Activated CD4-positive, alpha-beta memory T cell treated with anti-CD3 and anti-CD28 coated beads, Interleukin-2, amount 10 ng/mL, durations not matched to agents 7 days and 5 days (primary cell): Measurements from ENCODE around the gene MUTYH. TPM values are rescaled to one million over a fixed set of nuclear protein-coding genes. Genes with fewer than 3 reads are reported as not detected.

Experiments
- CTCF ChIA-PET: fragments of 350-600 bp; sonication (Branson Sonifier 250); formaldehyde crosslinking; loops from one replicate; lab custom pipeline; 2021; ENCODE audit warnings: antibody characterized with exemption, inconsistent platforms; lab: Charles Lee
- POLR2A ChIA-PET: fragments of 350-600 bp; sonication (Branson Sonifier 250); formaldehyde crosslinking; loops from one replicate; lab custom pipeline; 2021; ENCODE audit warnings: antibody characterized with exemption; lab: Charles Lee
- DNase-seq: peaks from one replicate; pipeline ENCODE4 v3.0.0-alpha.2; 2020
- H3K27ac Mint-ChIP-seq: one replicate; pipeline ENCODE4 v1.8.0; 2021; ENCODE audit warnings: mild to moderate bottlenecking, mixed read lengths
- H3K27me3 Mint-ChIP-seq: one replicate; pipeline ENCODE4 v1.8.0; 2021; ENCODE audit warnings: mixed read lengths
- H3K36me3 Mint-ChIP-seq: one replicate; pipeline ENCODE4 v1.8.0; 2021; ENCODE audit warnings: low read depth, mixed read lengths
- H3K4me1 Mint-ChIP-seq: one replicate; pipeline ENCODE4 v1.8.0; 2021; ENCODE audit warnings: mixed read lengths
- H3K4me3 Mint-ChIP-seq: one replicate; pipeline ENCODE4 v1.8.0; 2021; ENCODE audit warnings: mild to moderate bottlenecking, mixed read lengths
- H3K9me3 Mint-ChIP-seq: one replicate; pipeline ENCODE4 v1.8.0; 2021; ENCODE audit warnings: mixed read lengths
- total RNA-seq, 2 experiments: library from RNA; stranded (reverse); gene quantifications; one replicate each; pipeline ENCODE4 v1.2.3, GENCODE V29; 2021

MUTYH gene
- total RNA-seq, 2 experiments from 2014 or later = 37.2 to 39.2 TPM

- POLR2A ChIA-PET = interaction anchor here (0.6 to 5.8 kb wide), 6 partner anchors 20 to 585 kb away, joined by 3 to 112 read pairs (median 12); partner anchors contain the start of genes HECTD3, HPDL, MUTYH and RNU5D-1
- Mint-ChIP-seq H3K36me3 (no peaks in the 10 kb centered on the region), H3K4me3 (no peak overlapping the region), H3K4me1 (peaks cover 41% of the 10 kb centered on the region), H3K9me3 (no peaks in the 10 kb centered on the region), H3K27me3 (peaks cover 2% of the 10 kb centered on the region), H3K27ac (peak overlapping the region; percentile 63)
- peak; percentile 45 for DNase-seq
- CTCF ChIA-PET = interaction anchor here (1.4 to 11.5 kb wide), 5 partner anchors 15 to 291 kb away, joined by 3 to 331 read pairs (median 4); partner anchors contain the start of genes HECTD3, PRDX1, TESK2 and UROD
These were observed 33.9 kb downstream of the MUTYH start for GRCh38 chr1:45306319-45306718.

- ChIA-PET POLR2A (interaction anchor here (0.8 to 5.8 kb wide), 6 partner anchors 21 to 583 kb away, joined by 3 to 112 read pairs (median 12); partner anchors contain the start of genes CCDC163, HECTD3, HPDL and MMACHC), CTCF (interaction anchor here (1.0 to 11.5 kb wide), 6 partner anchors 22 to 290 kb away, joined by 3 to 331 read pairs (median 4); partner anchors contain the start of genes HECTD3, HPDL, MUTYH and TESK2)
- Mint-ChIP-seq H3K4me3 (peak overlapping the region; percentile 43), H3K27ac (peak overlapping the region; percentile 86), H3K36me3 (no peaks in the 10 kb centered on the region), H3K27me3 (no peaks in the 10 kb centered on the region), H3K4me1 (peaks cover 44% of the 10 kb centered on the region), H3K9me3 (no peaks in the 10 kb centered on the region)
- DNase-seq = no peak
These were observed 35.0 kb downstream of the MUTYH start for GRCh38 chr1:45305231-45305630.

GRCh38 chr1:45304311-45305081, 35.7 kb downstream of the MUTYH start:
- DNase-seq = no peak
- Mint-ChIP-seq H3K27me3 (no peaks in the 10 kb centered on the region), H3K36me3 (no peaks in the 10 kb centered on the region), H3K4me1 (peaks cover 44% of the 10 kb centered on the region), H3K27ac (peak overlapping the region; percentile 86), H3K4me3 (peak overlapping the region; percentile 83), H3K9me3 (no peaks in the 10 kb centered on the region)
- ChIA-PET CTCF (interaction anchor here (1.1 to 11.5 kb wide), 9 partner anchors 10 to 511 kb away, joined by 3 to 331 read pairs (median 5); partner anchors contain the start of genes HECTD3, HPDL, TESK2 and TOE1), POLR2A (interaction anchor here (0.8 to 5.8 kb wide), 17 partner anchors 22 to 583 kb away, joined by 3 to 112 read pairs (median 7); partner anchors contain the start of genes CCDC163, EIF2B3, HECTD3 and HPDL)

- POLR2A ChIA-PET = interaction anchor here (0.7 to 5.8 kb wide), 27 partner anchors 17 to 584 kb away, joined by 3 to 112 read pairs (median 7); partner anchors contain the start of genes BTBD19, CCDC163, EIF2B3 and HECTD3
- CTCF ChIA-PET = interaction anchor here (0.6 to 11.5 kb wide), 43 partner anchors 10 to 1091 kb away, joined by 3 to 331 read pairs (median 4); partner anchors contain the start of genes BTBD19, CCDC163, EIF2B3 and HECTD3
- Mint-ChIP-seq H3K4me3 (peak overlapping the region; percentile 83), H3K4me1 (peaks cover 44% of the 10 kb centered on the region), H3K36me3 (no peaks in the 10 kb centered on the region), H3K9me3 (no peaks in the 10 kb centered on the region), H3K27ac (peak overlapping the region; percentile 86), H3K27me3 (no peaks in the 10 kb centered on the region)
- peak; percentile 99 for DNase-seq
These were observed 36.5 kb downstream of the MUTYH start for GRCh38 chr1:45303520-45304310.

- ChIA-PET CTCF (interaction anchor here (0.6 to 11.5 kb wide), 21 partner anchors 9 to 572 kb away, joined by 3 to 331 read pairs (median 5); partner anchors contain the start of genes CCDC163, EIF2B3, GPBP1L1 and HECTD3), POLR2A (interaction anchor here (0.8 to 5.8 kb wide), 17 partner anchors 18 to 581 kb away, joined by 3 to 112 read pairs (median 10); partner anchors contain the start of genes BTBD19, EIF2B3, HECTD3 and HPDL)
- peak overlapping the region; percentile 83 for H3K4me3 Mint-ChIP-seq
- H3K9me3 Mint-ChIP-seq = no peaks in the 10 kb centered on the region
- H3K36me3 Mint-ChIP-seq = no peaks in the 10 kb centered on the region
- H3K27ac Mint-ChIP-seq = peak overlapping the region; percentile 42
- H3K4me1 Mint-ChIP-seq = peaks cover 44% of the 10 kb centered on the region
- H3K27me3 Mint-ChIP-seq = no peaks in the 10 kb centered on the region
- no peak for DNase-seq
These were observed 37.6 kb downstream of the MUTYH start for GRCh38 chr1:45302505-45303150.

- no peaks in the 10 kb centered on the region for H3K36me3 Mint-ChIP-seq
- POLR2A ChIA-PET = interaction anchor here (1.5 to 2.4 kb wide), 5 partner anchors 39 to 569 kb away, joined by 3 to 17 read pairs (median 8); partner anchors contain the start of genes HECTD3, MUTYH, TOE1 and UROD
- H3K27me3 Mint-ChIP-seq = no peaks in the 10 kb centered on the region
- CTCF ChIA-PET = interaction anchor here (1.0 to 11.5 kb wide), 5 partner anchors 9 to 963 kb away, joined by 3 to 331 read pairs (median 3); partner anchors contain the start of genes HECTD3 and UROD
- H3K4me1 Mint-ChIP-seq = peaks cover 29% of the 10 kb centered on the region
- no peak for DNase-seq
- no peak overlapping the region for H3K27ac Mint-ChIP-seq
- H3K4me3 Mint-ChIP-seq = no peak overlapping the region
- no peaks in the 10 kb centered on the region for H3K9me3 Mint-ChIP-seq
These were observed 39.6 kb downstream of the MUTYH start for GRCh38 chr1:45300669-45300997.

GRCh38 chr1:45299981-45300668, 40.1 kb downstream of the MUTYH start:
- ChIA-PET POLR2A (interaction anchor here (1.0 to 2.4 kb wide), 5 partner anchors 40 to 578 kb away, joined by 3 to 17 read pairs (median 5); partner anchors contain the start of genes HECTD3, MUTYH, TOE1 and UROD), CTCF (interaction anchor here (0.7 to 11.5 kb wide), 10 partner anchors 8 to 964 kb away, joined by 3 to 331 read pairs (median 3); partner anchors contain the start of genes HECTD3 and UROD)
- H3K36me3 Mint-ChIP-seq = no peaks in the 10 kb centered on the region
- peaks cover 24% of the 10 kb centered on the region for H3K4me1 Mint-ChIP-seq
- H3K27me3 Mint-ChIP-seq = no peaks in the 10 kb centered on the region
- no peak overlapping the region for H3K4me3 Mint-ChIP-seq
- no peak overlapping the region for H3K27ac Mint-ChIP-seq
- DNase-seq = peak; percentile 38
- no peaks in the 10 kb centered on the region for H3K9me3 Mint-ChIP-seq

GRCh38 chr1:45299296-45299695, 40.9 kb downstream of the MUTYH start:
- no peaks in the 10 kb centered on the region for H3K27me3 Mint-ChIP-seq
- H3K4me3 Mint-ChIP-seq = no peak overlapping the region
- H3K9me3 Mint-ChIP-seq = no peaks in the 10 kb centered on the region
- no peaks in the 10 kb centered on the region for H3K36me3 Mint-ChIP-seq
- H3K4me1 Mint-ChIP-seq = peaks cover 16% of the 10 kb centered on the region
- ChIA-PET POLR2A (interaction anchor here (1.0 to 2.4 kb wide), 2 partner anchors 287 to 577 kb away, joined by 4 to 17 read pairs; partner anchors contain the start of genes HECTD3 and UROD), CTCF (interaction anchor here (0.6 to 11.5 kb wide), 5 partner anchors 40 to 995 kb away, joined by 3 to 331 read pairs (median 3); partner anchors contain the start of genes HECTD3 and UROD)
- H3K27ac Mint-ChIP-seq = no peak overlapping the region
- DNase-seq = no peak

GRCh38 chr1:45297666-45298356, 42.4 kb downstream of the MUTYH start:
- Mint-ChIP-seq H3K9me3 (no peaks in the 10 kb centered on the region), H3K4me1 (peaks cover 13% of the 10 kb centered on the region), H3K27ac (no peak overlapping the region), H3K4me3 (no peak overlapping the region), H3K36me3 (no peaks in the 10 kb centered on the region), H3K27me3 (no peaks in the 10 kb centered on the region)
- CTCF ChIA-PET = interaction anchor here (0.9 to 11.5 kb wide), 2 partner anchors 90 to 282 kb away, joined by 3 to 331 read pairs; partner anchors contain the start of genes HECTD3 and UROD
- POLR2A ChIA-PET = no interaction called here
- DNase-seq = no peak

GRCh38 chr1:45291716-45292115, 48.5 kb downstream of the MUTYH start:
- no peaks in the 10 kb centered on the region for H3K27me3 Mint-ChIP-seq
- H3K27ac Mint-ChIP-seq = no peak overlapping the region
- no peaks in the 10 kb centered on the region for H3K4me1 Mint-ChIP-seq
- no peaks in the 10 kb centered on the region for H3K9me3 Mint-ChIP-seq
- ChIA-PET POLR2A (interaction anchor here (1.7 kb wide), 1 partner anchor 561 kb away, joined by 4 read pairs; the partner anchor contains the start of gene RNU5D-1), CTCF (interaction anchor here (0.7 to 2.3 kb wide), 3 partner anchors 9 to 277 kb away, joined by 3 to 7 read pairs (median 5); no protein-coding TSS in a partner anchor)
- no peaks in the 10 kb centered on the region for H3K36me3 Mint-ChIP-seq
- no peak overlapping the region for H3K4me3 Mint-ChIP-seq
- no peak for DNase-seq
